Activated CD4-positive, alpha-beta T cell treated with anti-CD3 and anti-CD28 coated beads for 1 hour (primary cell): ENCODE data around the gene KREMEN1.

Source experiments
- DNase-seq: peaks from one replicate; pipeline ENCODE4 v3.0.0-alpha.2; 2020

Gene KREMEN1

DNA sequence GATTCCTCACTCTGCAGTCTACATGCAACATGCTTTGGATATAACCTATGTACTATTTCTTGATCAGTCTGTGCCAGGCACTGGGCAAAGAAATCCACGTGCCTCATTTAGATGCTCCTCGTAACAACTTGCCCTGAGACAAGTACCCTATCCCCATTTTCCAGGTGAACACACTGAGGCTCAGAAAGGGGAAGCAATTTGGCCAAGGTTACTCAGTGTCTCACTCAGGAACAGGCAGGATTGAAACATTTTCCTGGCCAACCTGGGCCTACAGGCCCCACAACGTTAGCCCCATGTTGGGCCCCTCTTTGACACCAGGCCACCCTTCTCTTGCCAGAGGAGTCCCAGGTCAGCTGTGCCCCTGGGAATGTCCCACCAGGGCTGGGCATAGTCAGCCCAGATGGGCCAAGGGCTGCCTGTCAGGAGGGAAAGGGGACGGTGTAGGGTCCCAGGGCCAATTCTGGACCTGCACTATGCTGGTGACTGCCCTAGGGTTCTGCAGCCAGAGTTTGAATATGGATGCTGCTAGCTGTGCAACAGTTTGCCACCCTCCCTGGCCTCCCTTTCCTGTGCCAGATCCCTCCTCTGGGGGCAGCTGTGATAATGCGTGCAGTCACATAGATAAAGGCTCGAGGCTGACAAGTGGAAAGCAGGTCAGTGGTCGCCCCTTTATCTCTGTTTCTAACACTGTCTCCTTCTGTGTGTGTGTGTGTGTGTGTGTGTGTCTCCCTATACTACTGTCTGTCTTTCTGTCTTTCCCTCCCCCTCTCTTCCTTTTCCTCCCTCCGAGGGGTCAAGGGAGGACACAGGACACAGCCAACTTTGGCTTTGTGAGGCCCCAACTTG is 122.5 kb downstream of the KREMEN1 start:
- DNase-seq = no peak

DNA sequence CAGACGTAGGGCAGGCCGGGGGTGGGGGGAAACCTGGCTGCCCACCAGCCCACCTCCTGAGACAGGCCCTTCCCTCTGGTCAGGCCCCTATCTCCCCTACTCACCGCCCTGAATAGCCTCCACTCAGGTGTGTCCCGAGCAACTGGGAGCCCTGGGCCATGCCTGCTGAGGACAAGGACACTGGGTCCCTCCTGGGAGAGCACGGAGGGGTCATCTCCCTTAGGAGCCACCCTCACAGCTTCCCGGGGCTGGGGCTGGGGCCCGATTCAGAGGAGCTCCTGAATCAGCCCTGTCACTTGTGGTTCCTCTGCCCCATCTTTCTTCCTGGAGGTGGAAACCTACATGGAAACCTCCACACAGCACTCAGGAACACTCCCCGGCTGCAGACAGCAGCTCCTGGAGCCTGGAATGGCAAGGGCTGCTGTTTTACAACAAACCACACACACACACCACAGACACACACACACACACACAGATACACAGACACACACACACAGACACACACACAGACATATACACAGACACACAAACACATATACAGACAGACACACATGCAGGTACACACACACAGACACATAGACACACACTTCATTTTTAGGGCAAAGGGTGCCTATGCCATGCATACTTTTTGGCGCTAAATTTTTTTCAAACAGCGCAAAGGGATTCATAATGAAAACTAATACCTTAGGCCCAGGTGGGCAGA is 123.3 kb downstream of the KREMEN1 start:
- no peak for DNase-seq

DNA sequence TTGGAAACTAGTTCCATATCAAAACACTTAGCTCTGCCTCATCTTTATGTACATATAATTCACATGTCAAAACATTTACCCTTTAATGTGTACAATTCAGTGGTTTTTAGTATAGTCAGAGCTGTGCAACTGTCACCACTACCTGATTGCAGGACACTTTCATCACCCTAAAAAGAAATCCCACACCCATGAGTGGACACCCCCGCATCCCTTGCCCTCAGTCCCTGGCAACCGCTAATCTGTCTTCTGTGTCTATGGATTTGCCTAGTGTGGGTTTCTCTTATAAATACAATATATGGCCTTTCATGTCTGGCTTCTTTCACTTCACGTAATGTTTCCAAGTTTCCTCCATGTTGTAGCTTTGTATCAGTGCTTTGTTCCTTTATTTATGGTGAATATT is 124.3 kb downstream of the KREMEN1 start:
- DNase-seq = no peak

DNA sequence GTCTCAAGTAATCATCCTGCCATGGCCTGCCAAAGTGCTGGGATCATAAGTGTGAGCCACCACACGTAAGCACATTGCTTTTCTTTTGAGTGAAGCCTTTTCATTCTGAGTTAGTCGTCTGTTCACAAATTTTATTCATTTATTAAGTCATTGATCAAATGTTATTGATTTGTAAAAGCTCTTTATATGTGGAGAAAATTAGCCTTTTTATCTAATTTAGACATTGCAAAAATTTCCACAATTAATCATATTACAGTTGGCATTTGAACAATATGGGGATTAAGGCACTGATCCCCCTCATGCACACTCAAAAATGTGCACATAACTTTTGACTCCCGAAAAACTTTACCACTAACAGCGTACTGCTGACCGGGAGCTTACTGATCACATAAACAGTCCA is 125.4 kb downstream of the KREMEN1 start:
- no peak for DNase-seq

DNA sequence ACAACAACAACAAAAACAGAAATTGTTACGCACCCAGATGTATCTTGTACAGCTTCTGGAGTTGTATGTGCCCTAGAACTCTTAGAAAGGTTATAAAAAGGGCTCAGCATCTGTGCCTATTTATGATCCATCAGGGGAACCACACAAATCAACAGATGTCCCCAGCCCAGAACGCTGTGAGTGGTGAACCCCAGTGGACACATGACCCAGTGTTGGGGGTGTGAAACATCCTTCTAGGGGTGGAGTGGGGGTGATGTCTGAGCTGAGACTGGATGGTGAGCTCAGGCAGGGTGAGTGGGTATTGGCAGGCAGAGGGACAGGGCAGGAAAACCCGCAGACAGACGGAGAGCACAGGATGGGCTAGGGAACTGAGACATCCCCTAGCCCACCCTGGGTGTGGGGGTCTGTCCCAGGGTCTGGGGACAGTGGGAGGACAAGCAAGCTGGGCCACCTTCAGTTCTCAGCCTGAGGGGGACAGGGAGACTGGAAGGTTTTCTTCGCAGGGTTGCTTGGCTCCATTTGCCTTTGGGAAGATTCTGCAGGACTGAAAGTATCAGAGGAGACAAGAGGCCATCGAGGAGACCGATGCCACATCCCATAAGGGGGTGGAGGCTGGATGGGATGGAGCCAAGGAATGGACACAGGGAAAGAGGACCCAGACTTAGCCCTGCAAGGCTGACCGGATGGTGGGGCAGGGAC is 127.0 kb downstream of the KREMEN1 start:
- DNase-seq = no peak

DNA sequence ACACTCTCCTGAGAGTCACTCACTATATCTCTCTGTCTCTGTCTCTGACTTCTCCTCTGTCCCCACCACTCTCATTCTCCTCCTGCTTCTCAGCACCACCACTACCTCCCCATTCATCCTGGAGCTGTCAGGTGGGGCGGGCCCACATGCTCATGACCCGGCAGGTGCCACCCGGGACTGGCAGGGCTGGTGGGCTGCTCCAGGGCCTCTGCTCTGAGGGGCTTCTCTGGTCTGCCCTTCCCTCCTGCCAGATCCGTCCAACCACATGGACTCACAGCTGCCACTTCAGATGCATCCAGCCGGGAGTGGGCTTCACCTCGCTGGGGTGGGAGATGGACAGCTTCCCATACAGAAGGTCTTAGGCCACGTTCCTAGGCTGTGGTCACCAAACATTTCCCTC is 128.1 kb downstream of the KREMEN1 start:
- DNase-seq = no peak

DNA sequence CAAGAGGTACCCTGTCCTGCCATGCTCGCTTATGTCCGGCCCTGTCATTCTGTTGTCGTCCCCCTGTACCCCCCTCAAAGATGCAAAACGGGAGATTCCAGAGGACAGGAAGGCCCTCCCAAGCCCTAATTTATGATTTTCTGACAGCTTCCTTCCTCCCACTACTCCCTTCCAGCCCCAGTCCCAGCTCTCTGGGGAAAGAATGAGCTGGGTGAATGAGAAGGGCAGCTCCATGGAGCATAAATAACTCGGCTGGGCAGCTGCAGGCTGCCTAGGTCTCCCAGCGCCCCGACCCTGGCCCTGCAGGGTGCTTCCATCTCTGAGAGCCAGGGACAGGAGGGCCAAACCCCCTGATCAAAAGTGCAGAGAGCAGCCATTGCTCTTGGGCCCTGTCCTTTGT is 128.9 kb downstream of the KREMEN1 start:
- no peak for DNase-seq

DNA sequence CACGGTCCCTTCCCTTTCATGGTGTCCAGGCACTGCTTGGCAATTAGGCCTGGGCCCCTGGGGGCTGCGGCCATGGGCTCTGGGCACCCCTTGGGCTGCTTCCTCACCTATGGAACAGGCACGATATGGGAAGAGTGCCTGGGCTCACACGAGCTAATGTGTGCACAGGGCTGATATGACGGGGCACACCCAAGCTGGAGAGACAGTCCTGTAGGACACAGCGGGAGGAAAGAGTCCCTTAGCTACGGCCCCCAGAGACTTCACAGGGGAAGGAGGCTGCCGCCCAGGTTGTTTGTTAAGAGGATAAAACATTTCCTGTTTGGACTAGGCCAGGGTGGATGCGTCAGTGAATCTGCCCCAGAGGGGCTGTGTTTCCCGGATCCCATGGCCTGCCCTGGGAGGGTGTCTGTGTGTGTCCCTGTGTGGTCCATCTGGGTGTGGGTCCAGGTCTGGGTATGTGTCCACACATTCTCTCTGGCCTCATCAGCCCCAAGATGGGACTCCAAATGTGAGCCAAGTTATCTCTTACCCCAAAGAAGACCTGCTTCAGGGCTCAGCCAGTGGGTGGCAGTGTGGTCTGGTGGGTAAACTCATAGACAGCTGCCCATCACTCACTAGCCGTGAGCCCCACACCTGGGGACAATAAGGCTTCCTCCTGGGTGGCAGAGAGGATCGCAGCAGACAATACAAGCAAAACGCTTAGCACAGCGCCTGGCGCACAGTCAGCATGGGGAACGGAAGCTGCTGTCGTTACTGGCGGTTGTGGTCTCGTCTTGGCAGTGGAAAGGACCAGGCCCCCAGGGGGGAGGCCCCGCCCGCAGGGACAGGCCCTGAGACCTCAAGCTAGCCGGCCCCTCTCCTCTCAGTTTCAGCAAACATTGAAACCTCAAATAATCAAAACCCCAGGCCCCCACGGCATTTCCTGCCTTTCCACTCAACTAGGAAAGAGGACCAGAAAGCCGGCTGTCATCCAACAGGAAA is 129.7 kb downstream of the KREMEN1 start:
- DNase-seq = peak; percentile 17

DNA sequence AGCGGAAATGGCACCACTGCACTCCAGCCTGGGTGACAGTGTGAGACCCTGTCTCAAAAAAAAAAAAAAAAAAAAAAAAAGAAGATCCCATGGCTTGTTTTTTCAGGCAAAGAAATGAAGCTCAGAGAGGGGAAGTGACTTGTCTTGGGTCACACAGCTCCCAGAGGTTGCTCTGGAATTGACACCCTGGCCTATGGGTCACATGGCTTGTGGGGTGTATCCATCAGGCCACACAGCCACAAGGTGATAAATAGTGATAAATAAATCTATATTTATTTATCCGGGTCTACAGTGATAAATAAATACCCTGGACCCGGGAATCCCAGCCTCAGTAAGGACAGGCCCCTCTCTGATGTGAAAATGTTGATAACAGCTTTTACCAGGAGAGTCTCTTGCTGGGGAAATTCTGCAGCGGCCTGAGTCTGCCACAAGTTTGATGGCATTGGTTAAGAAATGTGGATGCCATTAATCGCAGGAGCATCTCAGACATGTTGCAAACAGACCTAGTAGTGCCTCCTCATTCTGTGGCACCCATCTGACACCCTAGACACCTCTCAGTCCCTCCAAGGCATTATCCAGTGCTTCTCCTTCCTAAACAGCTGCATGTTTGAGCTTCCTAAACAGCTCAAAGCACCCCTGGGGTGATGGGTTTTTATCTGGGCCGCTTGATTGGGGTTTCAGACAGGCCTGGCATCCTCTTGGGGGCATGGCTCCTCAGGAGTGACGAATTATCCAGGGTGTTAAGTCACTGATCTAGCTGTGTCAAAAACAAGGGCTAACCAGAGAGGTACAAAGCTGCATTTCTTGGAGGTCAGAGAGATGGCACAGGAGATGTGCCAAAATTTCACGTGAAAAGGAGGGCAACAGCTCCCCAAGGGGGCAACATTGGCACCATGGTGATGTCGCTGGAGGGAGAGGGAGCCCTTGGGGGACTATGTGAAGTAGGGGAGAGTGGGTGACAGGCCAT is 130.9 kb downstream of the KREMEN1 start:
- DNase-seq = no peak

DNA sequence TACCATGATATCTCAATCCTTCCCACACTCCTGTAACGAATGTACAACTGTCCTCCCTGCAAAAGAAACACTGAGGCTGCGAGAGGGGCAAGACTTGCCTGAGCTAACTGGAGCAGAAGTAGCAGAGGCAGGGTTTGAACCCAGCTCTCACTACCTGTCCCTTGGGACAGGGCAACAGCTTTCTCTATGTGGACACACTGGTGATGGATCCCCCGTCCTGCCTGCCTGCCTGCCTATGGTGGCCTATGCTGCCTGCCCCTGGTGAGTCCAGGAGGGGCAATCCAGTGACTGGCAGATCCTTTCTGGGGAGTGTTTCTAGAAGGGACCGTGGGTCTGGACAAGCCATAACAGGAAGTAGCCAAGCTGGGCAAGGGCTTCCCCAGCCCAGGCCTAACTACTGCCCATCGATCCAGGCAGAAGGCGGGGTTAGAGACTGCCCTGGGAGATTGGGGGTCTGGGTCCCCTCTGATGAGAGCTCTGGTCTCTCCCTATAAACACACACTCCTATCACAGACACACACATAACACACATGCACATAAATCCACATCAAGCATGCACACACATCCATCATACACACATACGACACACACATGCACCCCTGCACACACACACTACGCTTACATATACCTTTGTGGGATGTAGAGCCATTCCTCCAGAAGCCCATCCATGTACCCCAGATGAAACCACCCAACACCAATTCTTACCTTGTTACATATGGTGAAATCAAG is 131.8 kb downstream of the KREMEN1 start:
- no peak for DNase-seq

DNA sequence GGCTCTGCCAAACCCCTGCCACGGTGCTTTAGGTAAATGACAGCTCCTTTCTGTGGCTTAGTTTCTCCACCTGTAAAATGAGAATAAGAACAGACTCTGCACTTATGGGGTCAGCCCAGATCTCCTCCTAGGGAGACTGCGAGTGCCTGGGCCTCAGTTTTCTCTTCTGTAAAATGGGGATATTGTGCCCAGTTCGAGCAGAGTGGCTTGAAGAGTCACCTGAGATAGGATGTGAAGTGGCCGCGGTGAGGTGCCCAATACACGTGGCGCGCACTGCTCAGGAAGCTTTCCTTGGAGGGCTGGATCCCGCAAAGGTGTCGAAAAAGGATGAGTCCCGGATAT is 132.4 kb downstream of the KREMEN1 start:
- DNase-seq = no peak

DNA sequence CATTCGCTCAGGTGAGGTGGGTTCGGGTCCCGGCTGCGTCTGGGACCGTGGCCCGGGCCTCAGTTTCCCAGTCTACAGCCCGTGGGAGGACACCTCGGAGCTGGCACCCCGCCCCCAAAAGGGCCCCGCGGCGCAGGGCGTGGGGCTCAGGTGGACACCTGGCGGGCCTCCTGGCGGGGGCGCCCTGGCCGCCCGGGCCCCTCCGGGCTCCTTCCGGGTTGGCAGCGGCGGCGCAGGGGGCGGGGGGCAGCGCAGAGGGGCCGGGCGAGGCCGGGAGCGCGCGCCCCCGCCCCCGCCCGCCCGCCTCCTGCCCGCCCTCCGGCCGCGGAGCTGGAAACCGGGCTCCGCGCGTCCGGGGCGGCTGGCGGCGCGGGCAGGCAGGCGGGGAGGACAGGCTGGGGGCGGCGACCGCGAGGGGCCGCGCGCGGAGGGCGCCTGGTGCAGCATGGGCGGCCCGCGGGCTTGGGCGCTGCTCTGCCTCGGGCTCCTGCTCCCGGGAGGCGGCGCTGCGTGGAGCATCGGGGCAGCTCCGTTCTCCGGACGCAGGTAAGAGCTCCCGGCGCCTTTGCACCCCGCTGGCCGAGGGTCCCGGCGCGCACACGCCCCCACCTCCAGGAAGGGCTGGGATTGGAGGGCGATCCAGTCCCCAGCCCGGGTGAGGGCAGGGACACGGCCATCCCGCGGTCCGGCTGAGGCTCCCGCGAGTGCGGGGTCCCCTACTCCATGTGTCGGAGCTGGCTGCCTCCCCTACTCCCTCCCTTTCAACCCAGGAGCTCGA is 132.9 kb downstream of the KREMEN1 start, which contains the start of gene EMID1:
TSS of gene EMID1 (plus strand) at position 303 of the 778 bp plus-strand sequence. CDS start at position 446, 143 bp downstream.
- no peak for DNase-seq

DNA sequence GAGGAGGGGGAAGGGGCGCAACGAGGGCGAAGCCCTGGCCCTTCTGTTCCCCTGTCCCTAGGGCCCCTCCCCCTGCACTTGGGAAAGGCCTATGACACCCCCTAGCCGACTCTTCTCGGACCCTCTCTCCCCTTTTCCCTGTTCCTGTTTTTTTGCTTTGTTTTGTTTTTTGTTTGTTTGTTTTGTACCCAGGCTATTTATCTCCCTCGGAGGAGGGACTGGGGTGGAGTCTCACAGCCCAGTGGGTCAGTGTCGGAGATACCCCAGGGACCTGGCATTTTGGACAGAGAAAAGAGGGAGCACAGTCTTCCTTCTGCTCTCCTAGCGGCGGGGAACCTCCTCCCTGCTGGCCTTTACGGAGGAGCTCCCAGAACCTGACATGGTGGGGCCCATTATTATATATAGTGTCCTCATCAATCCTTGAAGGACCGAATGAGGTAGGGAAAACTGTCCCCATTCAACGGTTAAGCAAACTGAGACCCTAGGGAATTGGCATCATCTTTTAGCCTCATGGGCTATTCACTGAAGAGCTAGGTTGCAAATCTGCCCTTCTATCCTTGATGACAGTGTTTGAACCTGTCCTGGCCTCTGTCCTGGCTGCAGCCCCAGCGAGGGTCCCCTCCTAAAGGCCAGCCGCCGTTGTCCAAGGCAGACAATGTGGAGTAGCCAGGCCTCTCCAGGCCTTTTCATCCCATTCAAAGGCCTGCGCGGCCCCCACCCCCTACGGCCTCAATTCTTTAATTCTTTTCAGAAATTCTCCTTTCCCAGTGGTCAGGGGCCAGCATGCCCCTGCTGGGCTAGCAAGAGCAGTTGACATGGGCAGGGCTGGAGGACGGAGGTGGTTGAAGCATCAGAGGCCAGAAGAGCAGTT is 133.8 kb downstream of the KREMEN1 start:
- no peak for DNase-seq

DNA sequence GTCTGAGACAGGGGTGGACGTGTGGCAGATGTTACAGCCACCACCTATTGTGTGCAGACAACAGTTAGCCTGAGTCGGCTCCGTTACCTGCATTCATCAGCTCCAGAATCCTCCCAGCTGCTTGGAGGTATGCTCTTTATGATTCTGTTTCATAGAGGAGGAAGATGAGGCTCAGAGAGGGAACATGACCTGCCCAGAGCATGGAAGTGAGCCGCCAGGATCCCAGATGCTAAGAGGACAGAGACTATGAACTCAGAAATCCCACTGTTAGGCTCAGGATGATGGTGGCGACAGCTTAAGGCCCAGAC is 134.4 kb downstream of the KREMEN1 start:
- no peak for DNase-seq

DNA sequence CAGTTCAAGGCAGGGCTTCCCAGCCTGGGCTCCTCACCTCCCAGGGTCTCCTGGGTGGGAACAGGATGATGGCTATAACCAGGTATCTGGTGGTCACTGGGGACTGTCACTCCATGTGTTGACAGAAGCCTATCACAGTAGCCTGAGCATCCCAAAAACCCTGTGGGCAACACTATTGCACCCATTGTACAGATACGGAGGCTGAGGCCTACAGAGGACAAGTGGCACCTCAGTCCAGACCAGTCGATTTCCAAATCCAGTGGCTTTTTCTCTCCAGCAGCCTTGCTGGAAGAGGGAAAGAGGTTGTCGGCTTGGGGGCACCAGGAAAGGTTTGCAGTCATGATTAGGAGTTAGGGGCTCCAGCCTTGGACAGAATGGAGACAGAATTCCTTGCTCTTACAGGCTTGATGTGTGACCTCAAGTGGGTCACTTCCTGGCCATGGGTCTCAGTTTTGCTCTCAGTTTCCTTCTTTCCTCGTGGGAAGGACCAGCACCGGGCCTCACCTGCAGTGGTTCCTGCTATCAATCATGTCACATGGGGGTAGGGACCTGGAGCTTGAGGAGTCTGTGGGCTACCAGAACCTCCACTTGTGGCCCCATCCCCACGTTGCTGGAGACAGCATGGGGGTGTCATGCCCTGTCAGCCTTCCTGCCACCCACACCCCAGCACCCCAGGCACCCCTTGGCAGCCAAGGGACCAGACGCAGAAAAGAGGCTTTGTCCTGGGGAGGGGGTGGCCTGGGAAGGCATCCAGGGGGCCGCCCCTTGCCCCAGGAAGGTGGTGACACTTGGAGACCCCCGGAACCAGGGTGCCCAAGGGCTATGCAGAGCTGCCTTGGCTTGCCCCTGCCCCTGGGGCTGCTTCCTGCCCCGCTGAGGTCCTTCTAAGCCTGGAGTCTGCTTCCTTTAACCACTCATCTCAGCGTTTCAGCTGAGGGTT is 135.0 kb downstream of the KREMEN1 start:
- no peak for DNase-seq

DNA sequence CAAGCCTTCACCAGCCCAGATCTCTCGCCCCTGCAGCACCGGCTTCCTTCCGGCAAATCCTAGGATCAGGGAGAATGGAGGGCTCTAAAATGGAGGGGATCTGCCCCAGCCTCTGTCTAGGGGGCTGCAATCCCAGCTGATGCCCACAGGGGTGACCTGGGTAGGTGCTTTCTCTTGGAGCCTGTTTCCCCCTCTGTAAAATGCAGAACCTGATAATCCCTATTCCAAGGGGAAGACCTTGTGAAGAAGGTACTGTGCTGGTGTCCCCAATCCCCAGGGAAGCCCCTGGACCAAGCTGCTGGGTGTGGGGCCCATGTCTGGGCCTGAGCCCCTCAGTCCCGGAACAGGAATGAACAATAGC is 135.6 kb downstream of the KREMEN1 start:
- no peak for DNase-seq

DNA sequence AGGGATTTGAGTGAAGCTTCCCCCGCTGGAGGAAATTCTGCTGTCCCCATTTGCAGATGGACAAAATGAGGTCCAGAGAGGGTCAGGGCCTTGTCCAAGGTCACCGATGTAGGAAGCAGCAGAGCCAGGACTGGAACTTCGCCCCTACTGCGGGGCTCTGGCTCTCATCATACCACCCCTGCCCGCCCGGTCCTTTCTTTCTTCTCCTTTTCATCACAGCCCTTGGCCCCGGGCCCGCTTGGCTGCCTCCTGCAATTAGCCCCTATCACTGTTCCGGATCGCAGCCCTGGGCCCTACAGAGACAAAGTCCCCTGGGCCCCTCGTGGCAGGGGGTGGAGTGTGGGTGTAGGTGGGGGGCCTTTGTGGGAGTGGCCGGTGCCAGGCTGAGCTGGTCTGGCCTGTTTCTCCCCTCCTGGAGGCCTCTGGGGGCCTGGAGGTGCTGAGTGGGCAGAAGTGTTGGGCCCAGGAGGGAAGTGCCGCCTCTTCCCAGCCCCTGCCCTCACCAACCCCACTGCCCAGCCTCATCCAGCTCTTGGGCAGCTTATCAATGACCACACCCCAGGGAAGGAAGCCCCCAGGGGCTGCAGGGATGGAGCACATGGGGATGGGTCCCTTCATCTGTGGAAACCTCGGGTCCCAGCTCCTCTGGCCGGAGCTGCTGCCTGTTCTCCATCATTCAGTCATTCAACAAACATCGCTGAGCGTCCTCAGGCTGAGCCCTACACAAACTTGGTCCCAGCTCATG is 136.2 kb downstream of the KREMEN1 start:
- DNase-seq = no peak
